WTC11 (cell line): ENCODE measurements around the gene ZNF566.

ENCODE experiments used
- CTCF ChIP-seq: fragments of 200-600 bp; IDR thresholded peaks from 2 replicates; pipeline ENCODE4 v1.8.0; 2022; ENCODE audit warnings: antibody characterized with exemption
- E2F4 ChIP-seq: sonication (generic); formaldehyde crosslinking; IDR thresholded peaks from 2 replicates; pipeline ENCODE4 v1.8.1; 2022; ENCODE audit warnings: low read depth, mild to moderate bottlenecking, moderate library complexity, missing genetic modification reagents, borderline replicate concordance
- FOXP1 ChIP-seq: sonication (generic); formaldehyde crosslinking; IDR thresholded peaks from 2 replicates; pipeline ENCODE4 v1.8.0; 2022; ENCODE audit warnings: missing genetic modification reagents, mild to moderate bottlenecking, moderate library complexity, borderline replicate concordance
- PRDM15 ChIP-seq: sonication (generic); formaldehyde crosslinking; IDR thresholded peaks from 2 replicates; pipeline ENCODE4 v1.8.0; 2022; ENCODE audit warnings: missing genetic modification reagents
- TCF7 ChIP-seq: sonication (generic); formaldehyde crosslinking; IDR thresholded peaks from 2 replicates; pipeline ENCODE4 v1.8.0; 2022; ENCODE audit warnings: mild to moderate bottlenecking, low read depth, missing genetic modification reagents, moderate library complexity
- ZNF423 ChIP-seq: fragments of 250-450 bp; sonication (Bioruptor Pico); IDR thresholded peaks from 2 replicates; pipeline ENCODE4 v2.1.2; 2022; ENCODE audit warnings: mild to moderate bottlenecking, moderate library complexity

- TF ChIP-seq CTCF = no peak
- no peak for TF ChIP-seq TCF7
- no peak for TF ChIP-seq ZNF423 (CRISPR knock-in tag)
- TF ChIP-seq FOXP1 = no peak
- TF ChIP-seq PRDM15 (CRISPR knock-in tag) = no peak
- TF ChIP-seq E2F4 (CRISPR knock-in tag) = no peak
Observed at GRCh38 chr19:36528921-36529518, 39.7 kb upstream of the ZNF566 start.
